ENCODE measurements around the gene NKIRAS1. TPM values are rescaled to one million over a fixed set of nuclear protein-coding genes. Genes with fewer than 3 reads are reported as not detected.

NKIRAS1 gene
- total and polyA plus RNA-seq, 2 of the 8 experiments (the other 6 are each of a cell fraction or from before 2014, with no cell fraction given): 3.4 to 7.0 TPM

DNA sequence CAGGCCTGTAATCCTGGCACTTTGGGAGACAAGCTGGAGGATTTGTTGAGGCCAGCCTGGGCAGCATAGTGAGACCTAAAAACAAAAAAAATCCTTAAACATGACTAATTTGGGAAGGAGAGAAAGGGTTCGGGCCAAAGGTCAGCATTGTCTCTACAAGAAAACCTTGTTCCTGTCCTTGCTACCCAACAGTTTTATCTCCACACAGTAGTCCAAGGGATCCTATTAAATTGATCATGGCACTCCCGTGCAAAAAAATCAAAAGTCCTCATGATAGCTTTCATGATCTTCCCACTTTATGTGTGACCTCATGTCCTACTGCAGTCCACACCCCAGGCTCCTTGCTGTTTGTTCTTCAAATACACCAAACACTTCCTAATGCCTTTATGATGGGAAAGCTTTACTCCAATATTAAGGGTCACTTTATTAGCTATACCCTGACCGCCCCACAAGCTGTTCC lies 4.3 kb upstream of the NKIRAS1 start:
- Histone ChIP-seq H3K4me2 (ENCODE audit: insufficient read depth in 1 of 2, low read depth in 2 of 2, low read length in 2 of 2) (no peak overlapping the region), H3K18ac (ENCODE audit: extremely low read depth, low read length) (no peak overlapping the region), H3K27ac (ENCODE audit: low read depth, low read length) (no peak overlapping the region), H4K91ac (replicated peaks; ENCODE audit: insufficient read length, low read length) (no peak overlapping the region), H3K27me3 (replicated peaks in 1 of 4; ENCODE audit: control insufficient read depth in 3 of 4, extremely low read depth in 1 of 4, insufficient read depth in 3 of 4, low read length in 3 of 4) (no peaks in the 10 kb centered on the region), H4K5ac (ENCODE audit: insufficient read length, low read depth, low read length) (no peak overlapping the region), H3K36me3 (ENCODE audit: control insufficient read depth in 2 of 4, insufficient read depth in 4 of 4, low read length in 3 of 4) (peaks cover 15 to 36% (median 22%) of the 10 kb centered on the region in 4 experiments), H3K14ac (ENCODE audit: insufficient read length) (no peak overlapping the region), H3K23me2 (ENCODE audit: low read depth, low read length) (peaks cover 11% of the 10 kb centered on the region), H2BK15ac (ENCODE audit: low read length) (no peak overlapping the region), H3K23ac (ENCODE audit: insufficient read length) (no peak overlapping the region), H3K9me3 (ENCODE audit: insufficient read depth in 2 of 2, low read depth in 1 of 2, low read length in 1 of 2) (no peaks in the 10 kb centered on the region), H2BK120ac (replicated peaks; ENCODE audit: low read depth, low read length) (no peak overlapping the region), H3K56ac (replicated peaks; ENCODE audit: insufficient read length, low read depth, low read length) (no peak overlapping the region), H3K4me1 (replicated peaks in 1 of 4; ENCODE audit: control insufficient read depth in 3 of 4, insufficient read depth in 4 of 4, low read length in 3 of 4) (peaks cover 0 to 7% (median 1%) of the 10 kb centered on the region in 4 experiments; a peak in 2 of 7 replicates), H2BK12ac (ENCODE audit: low read depth, low read length) (no peak overlapping the region), H2BK5ac (ENCODE audit: low read depth, low read length) (no peak overlapping the region), H2BK20ac (ENCODE audit: low read length) (no peak overlapping the region), H3K79me2 (ENCODE audit: control insufficient read depth in 1 of 2, insufficient read depth in 2 of 2, low read length in 2 of 2) (peaks cover 0 to 22% of the 10 kb centered on the region in 2 experiments; a peak in 2 of 4 replicates), H2AK5ac (ENCODE audit: low read depth, low read length) (no peak overlapping the region), H3K4me3 (ENCODE audit: extremely low read depth in 1 of 4, insufficient read depth in 2 of 4, low read depth in 3 of 4, low read length in 4 of 4) (no peak overlapping the region), H2AFZ (ENCODE audit: low read length) (no peak overlapping the region), H3K79me1 (ENCODE audit: low read depth, low read length) (no peaks in the 10 kb centered on the region), H4K8ac (ENCODE audit: extremely low read depth, insufficient read depth, low read length) (no peak overlapping the region), H4K20me1 (replicated peaks in 1 of 2; ENCODE audit: control insufficient read depth in 1 of 2, insufficient read depth in 2 of 2, low read length in 2 of 2) (peaks cover 9 to 14% of the 10 kb centered on the region in 2 experiments), H3K4ac (replicated peaks; ENCODE audit: insufficient read length, low read depth, low read length) (no peak overlapping the region), H3K9ac (replicated peaks in 1 of 4; ENCODE audit: extremely low read depth in 1 of 4, low read depth in 3 of 4, low read length in 3 of 4) (no peak overlapping the region)
- TF ChIP-seq POLR2AphosphoS5 (IDR thresholded peaks at IDR 0.05; ENCODE audit: low read depth, low read length) (peak; percentile 80), POLR2A (IDR thresholded peaks at IDR 0.05; ENCODE audit: control extremely low read depth in 1 of 2, low read depth in 2 of 2, low read length in 2 of 2) (peak; percentile 65 to 75; a peak in 2 of 3 replicates), SIX5 (IDR thresholded peaks at IDR 0.05; ENCODE audit: low read depth, low read length) (no peak)
- TF ChIP-seq, protein P1, sequence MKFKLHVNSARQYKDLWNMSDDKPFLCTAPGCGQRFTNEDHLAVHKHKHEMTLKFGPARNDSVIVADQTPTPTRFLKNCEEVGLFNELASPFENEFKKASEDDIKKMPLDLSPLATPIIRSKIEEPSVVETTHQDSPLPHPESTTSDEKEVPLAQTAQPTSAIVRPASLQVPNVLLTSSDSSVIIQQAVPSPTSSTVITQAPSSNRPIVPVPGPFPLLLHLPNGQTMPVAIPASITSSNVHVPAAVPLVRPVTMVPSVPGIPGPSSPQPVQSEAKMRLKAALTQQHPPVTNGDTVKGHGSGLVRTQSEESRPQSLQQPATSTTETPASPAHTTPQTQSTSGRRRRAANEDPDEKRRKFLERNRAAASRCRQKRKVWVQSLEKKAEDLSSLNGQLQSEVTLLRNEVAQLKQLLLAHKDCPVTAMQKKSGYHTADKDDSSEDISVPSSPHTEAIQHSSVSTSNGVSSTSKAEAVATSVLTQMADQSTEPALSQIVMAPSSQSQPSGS (IDR thresholded peaks at IDR 0.05; ENCODE audit: low read length): peak; percentile 33; the same call in 1 of the 2 replicates
- 85% methylated on average over 3 of the region's 3 CpGs; no CpG with 5 or more reads in 1 of the 2 experiments for WGBS, 2 experiments (ENCODE audit: extremely low coverage in 1 of 2, insufficient coverage in 1 of 2, insufficient read length in 1 of 2, insufficient replicate concordance in 2 of 2, low coverage in 1 of 2, low lambda C conversion rate in 2 of 2, missing lambda C conversion rate in 1 of 2)
- POLR2A ChIA-PET (ENCODE audit: partially characterized antibody): interaction anchor here (1.0 to 11.5 kb wide), 7 partner anchors 15 to 93 kb away, joined by 4 to 363 read pairs (median 81); partner anchors contain the start of gene NR1D2
- FAIRE-seq (no peak), DNase-seq (ENCODE audit: low read depth in 1 of 2, low spot score in 2 of 2) (no peak)
- CTCF ChIA-PET (ENCODE audit: partially characterized antibody): interaction anchor here (1.3 kb wide), 1 partner anchor 41 kb away, joined by 3 read pairs; no protein-coding TSS in a partner anchor

Data from H1 (cell line).